GM23338 (cell line): ENCODE results near the gene COX4I1. TPM values are rescaled to one million over a fixed set of nuclear protein-coding genes. Genes with fewer than 3 reads are reported as not detected.

Experiments
- ATAC-seq: fragments of 200-7000 bp; cut with Tn5 transposase; 3 replicates; pipeline ENCODE4 v1.9.1; 2020
- DNase-seq: peaks from one replicate; pipeline ENCODE4 v3.0.0-alpha.2; 2015; ENCODE audit warnings: low spot score
- H2AFZ ChIP-seq: fragments of 200-600 bp; sonication (generic); 2 replicates; pipeline ENCODE4 v1.8.0; 2016; ENCODE audit warnings: antibody characterized with exemption, mild to moderate bottlenecking, moderate library complexity
- H3F3A ChIP-seq: fragments of 200-600 bp; sonication (generic); replicated peaks from 2 replicates; pipeline ENCODE4 v1.8.0; 2017; ENCODE audit warnings: antibody characterized with exemption, mixed run types, low read depth
- H3K27ac ChIP-seq: fragments of 200-600 bp; sonication (generic); 2 replicates; pipeline ENCODE4 v1.6.1; 2016; ENCODE audit warnings: low read depth
- H3K27me3 ChIP-seq: fragments of 200-600 bp; sonication (generic); 2 replicates; pipeline ENCODE4 v1.8.0; 2016; ENCODE audit warnings: mild to moderate bottlenecking, mixed run types, moderate library complexity; ENCODE audit not compliant: insufficient read depth
- H3K36me3 ChIP-seq: fragments of 200-600 bp; sonication (generic); 2 replicates; pipeline ENCODE4 v1.8.0; 2016; ENCODE audit warnings: mild to moderate bottlenecking; ENCODE audit not compliant: insufficient read depth
- H3K4me1 ChIP-seq: fragments of 200-600 bp; sonication (generic); 2 replicates; pipeline ENCODE4 v1.8.0; 2016; ENCODE audit warnings: mild to moderate bottlenecking, moderate library complexity; ENCODE audit not compliant: insufficient read depth
- H3K4me2 ChIP-seq: fragments of 200-600 bp; sonication (generic); 2 replicates; pipeline ENCODE4 v1.7.1; 2017; ENCODE audit warnings: mixed run types
- H3K4me3 ChIP-seq: fragments of 200-600 bp; sonication (generic); 2 replicates; pipeline ENCODE4 v1.6.1; 2016; ENCODE audit warnings: mixed run types
- H3K79me2 ChIP-seq: fragments of 200-600 bp; sonication (generic); replicated peaks from 2 replicates; pipeline ENCODE4 v1.8.0; 2017; ENCODE audit warnings: mild to moderate bottlenecking; ENCODE audit not compliant: insufficient read depth
- H3K9me2 ChIP-seq: fragments of 200-600 bp; sonication (generic); 2 replicates; pipeline ENCODE4 v1.8.0; 2017; ENCODE audit not compliant: insufficient read depth
- H4K20me1 ChIP-seq: fragments of 200-600 bp; sonication (generic); replicated peaks from 2 replicates; pipeline ENCODE4 v1.8.0; 2017; ENCODE audit warnings: mild to moderate bottlenecking; ENCODE audit not compliant: insufficient read depth
- H3K27ac Mint-ChIP-seq: 2 replicates; pipeline ENCODE4 v1.8.0; 2020; ENCODE audit warnings: inconsistent platforms, mild to moderate bottlenecking, moderate library complexity, mixed read lengths
- H3K27me3 Mint-ChIP-seq: 3 replicates; pipeline ENCODE4 v1.8.0; 2022; ENCODE audit warnings: low read depth, mild to moderate bottlenecking, moderate library complexity, mixed read lengths, inconsistent platforms; ENCODE audit not compliant: insufficient read depth, poor library complexity
- H3K36me3 Mint-ChIP-seq: 3 replicates; pipeline ENCODE4 v1.8.0; 2021; ENCODE audit warnings: low read depth, mild to moderate bottlenecking, inconsistent platforms, moderate library complexity, mixed read lengths
- H3K4me1 Mint-ChIP-seq: 3 replicates; pipeline ENCODE4 v1.8.0; 2020; ENCODE audit warnings: mild to moderate bottlenecking, inconsistent platforms, mixed read lengths
- H3K4me3 Mint-ChIP-seq: 3 replicates; pipeline ENCODE4 v1.8.0; 2021; ENCODE audit warnings: moderate library complexity, mild to moderate bottlenecking, inconsistent platforms, mixed read lengths
- H3K9me3 Mint-ChIP-seq: 3 replicates; pipeline ENCODE4 v1.8.0; 2020; ENCODE audit warnings: moderate library complexity, mild to moderate bottlenecking, inconsistent platforms, mixed read lengths
- CREB1 ChIP-seq: fragments of 250-450 bp; sonication (Bioruptor Pico); IDR thresholded peaks from 2 replicates; pipeline ENCODE4 v1.5.0; 2020; ENCODE audit warnings: low read depth, mild to moderate bottlenecking, moderate library complexity
- NANOG ChIP-seq: IDR thresholded peaks from 2 replicates; pipeline ENCODE4 v1.6.1; 2016; ENCODE audit warnings: antibody characterized with exemption, borderline replicate concordance
- ZNF114 ChIP-seq: fragments of 250-450 bp; sonication (Bioruptor Pico); IDR thresholded peaks from 2 replicates; pipeline ENCODE4 v1.5.0; 2020; ENCODE audit warnings: mild to moderate bottlenecking, moderate library complexity
- polyA plus RNA-seq: library from polyadenylated mRNA; unstranded; fragments of >200 nt; fragmentation: Nextera tagmentation; extraction: Ambion mirVana; gene quantifications from 2 replicates; pipeline ENCODE4 v1.2.1, GENCODE V29; 2016
- total RNA-seq: library from RNA; depleted of rRNA; stranded (reverse); fragments of >200 nt; shearing (Covaris generic); gene quantifications from 2 replicates; pipeline ENCODE4 v1.2.3, GENCODE V29; 2014
- TF ChIP-seq, protein P1 (sequence below), 2 experiments: fragments of 200-600 bp in 1 of 2; sonication (generic) in 1 of 2; conservative IDR thresholded peaks; 2 replicates each; pipeline versions ENCODE4 v1.5.1 to v1.6.1; 2016 to 2017; ENCODE audit warnings: antibody characterized with exemption in 2 of 2, low read depth in 2 of 2, mild to moderate bottlenecking in 2 of 2, moderate library complexity in 1 of 2
- TF ChIP-seq, protein P2 (sequence below): fragments of 250-450 bp; sonication (Bioruptor Pico); IDR thresholded peaks from 2 replicates; pipeline ENCODE4 v1.5.0; 2020; ENCODE audit warnings: mild to moderate bottlenecking, moderate library complexity
- TF ChIP-seq, protein P3 (sequence below): IDR thresholded peaks from 2 replicates; pipeline ENCODE4 v1.6.1; 2016; ENCODE audit warnings: antibody characterized with exemption

COX4I1 gene
- total and polyA plus RNA-seq, 2 experiments from 2014 or later = 329 to 1,008 TPM

- Histone ChIP-seq H4K20me1 (no peaks in the 10 kb centered on the region), H3K9me2 (no peaks in the 10 kb centered on the region), H3K36me3 (no peaks in the 10 kb centered on the region), H3K4me3 (no peak overlapping the region), H2AFZ (no peak overlapping the region), H3F3A (no peaks in the 10 kb centered on the region), H3K4me1 (no peaks in the 10 kb centered on the region), H3K27me3 (no peaks in the 10 kb centered on the region), H3K27ac (no peak overlapping the region), H3K79me2 (no peaks in the 10 kb centered on the region), H3K4me2 (no peak overlapping the region)
- Mint-ChIP-seq H3K9me3 (peaks cover 22% of the 10 kb centered on the region), H3K27me3 (peaks cover 10% of the 10 kb centered on the region), H3K36me3 (peaks cover 10% of the 10 kb centered on the region), H3K27ac (no peak overlapping the region), H3K4me3 (no peak overlapping the region), H3K4me1 (no peaks in the 10 kb centered on the region; the same call in 2 of the 3 replicates)
- ATAC-seq (no peak), DNase-seq (no peak)
- TF ChIP-seq, protein P1, sequence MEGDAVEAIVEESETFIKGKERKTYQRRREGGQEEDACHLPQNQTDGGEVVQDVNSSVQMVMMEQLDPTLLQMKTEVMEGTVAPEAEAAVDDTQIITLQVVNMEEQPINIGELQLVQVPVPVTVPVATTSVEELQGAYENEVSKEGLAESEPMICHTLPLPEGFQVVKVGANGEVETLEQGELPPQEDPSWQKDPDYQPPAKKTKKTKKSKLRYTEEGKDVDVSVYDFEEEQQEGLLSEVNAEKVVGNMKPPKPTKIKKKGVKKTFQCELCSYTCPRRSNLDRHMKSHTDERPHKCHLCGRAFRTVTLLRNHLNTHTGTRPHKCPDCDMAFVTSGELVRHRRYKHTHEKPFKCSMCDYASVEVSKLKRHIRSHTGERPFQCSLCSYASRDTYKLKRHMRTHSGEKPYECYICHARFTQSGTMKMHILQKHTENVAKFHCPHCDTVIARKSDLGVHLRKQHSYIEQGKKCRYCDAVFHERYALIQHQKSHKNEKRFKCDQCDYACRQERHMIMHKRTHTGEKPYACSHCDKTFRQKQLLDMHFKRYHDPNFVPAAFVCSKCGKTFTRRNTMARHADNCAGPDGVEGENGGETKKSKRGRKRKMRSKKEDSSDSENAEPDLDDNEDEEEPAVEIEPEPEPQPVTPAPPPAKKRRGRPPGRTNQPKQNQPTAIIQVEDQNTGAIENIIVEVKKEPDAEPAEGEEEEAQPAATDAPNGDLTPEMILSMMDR (conservative IDR thresholded peaks at IDR 0.05; ENCODE audit: low read depth in 2 of 2) = no peak
- no peak for TF ChIP-seq NANOG
- no peak for TF ChIP-seq CREB1 (CRISPR knock-in tag)
- no peak for TF ChIP-seq ZNF114 (CRISPR knock-in tag)
- TF ChIP-seq, protein P2, sequence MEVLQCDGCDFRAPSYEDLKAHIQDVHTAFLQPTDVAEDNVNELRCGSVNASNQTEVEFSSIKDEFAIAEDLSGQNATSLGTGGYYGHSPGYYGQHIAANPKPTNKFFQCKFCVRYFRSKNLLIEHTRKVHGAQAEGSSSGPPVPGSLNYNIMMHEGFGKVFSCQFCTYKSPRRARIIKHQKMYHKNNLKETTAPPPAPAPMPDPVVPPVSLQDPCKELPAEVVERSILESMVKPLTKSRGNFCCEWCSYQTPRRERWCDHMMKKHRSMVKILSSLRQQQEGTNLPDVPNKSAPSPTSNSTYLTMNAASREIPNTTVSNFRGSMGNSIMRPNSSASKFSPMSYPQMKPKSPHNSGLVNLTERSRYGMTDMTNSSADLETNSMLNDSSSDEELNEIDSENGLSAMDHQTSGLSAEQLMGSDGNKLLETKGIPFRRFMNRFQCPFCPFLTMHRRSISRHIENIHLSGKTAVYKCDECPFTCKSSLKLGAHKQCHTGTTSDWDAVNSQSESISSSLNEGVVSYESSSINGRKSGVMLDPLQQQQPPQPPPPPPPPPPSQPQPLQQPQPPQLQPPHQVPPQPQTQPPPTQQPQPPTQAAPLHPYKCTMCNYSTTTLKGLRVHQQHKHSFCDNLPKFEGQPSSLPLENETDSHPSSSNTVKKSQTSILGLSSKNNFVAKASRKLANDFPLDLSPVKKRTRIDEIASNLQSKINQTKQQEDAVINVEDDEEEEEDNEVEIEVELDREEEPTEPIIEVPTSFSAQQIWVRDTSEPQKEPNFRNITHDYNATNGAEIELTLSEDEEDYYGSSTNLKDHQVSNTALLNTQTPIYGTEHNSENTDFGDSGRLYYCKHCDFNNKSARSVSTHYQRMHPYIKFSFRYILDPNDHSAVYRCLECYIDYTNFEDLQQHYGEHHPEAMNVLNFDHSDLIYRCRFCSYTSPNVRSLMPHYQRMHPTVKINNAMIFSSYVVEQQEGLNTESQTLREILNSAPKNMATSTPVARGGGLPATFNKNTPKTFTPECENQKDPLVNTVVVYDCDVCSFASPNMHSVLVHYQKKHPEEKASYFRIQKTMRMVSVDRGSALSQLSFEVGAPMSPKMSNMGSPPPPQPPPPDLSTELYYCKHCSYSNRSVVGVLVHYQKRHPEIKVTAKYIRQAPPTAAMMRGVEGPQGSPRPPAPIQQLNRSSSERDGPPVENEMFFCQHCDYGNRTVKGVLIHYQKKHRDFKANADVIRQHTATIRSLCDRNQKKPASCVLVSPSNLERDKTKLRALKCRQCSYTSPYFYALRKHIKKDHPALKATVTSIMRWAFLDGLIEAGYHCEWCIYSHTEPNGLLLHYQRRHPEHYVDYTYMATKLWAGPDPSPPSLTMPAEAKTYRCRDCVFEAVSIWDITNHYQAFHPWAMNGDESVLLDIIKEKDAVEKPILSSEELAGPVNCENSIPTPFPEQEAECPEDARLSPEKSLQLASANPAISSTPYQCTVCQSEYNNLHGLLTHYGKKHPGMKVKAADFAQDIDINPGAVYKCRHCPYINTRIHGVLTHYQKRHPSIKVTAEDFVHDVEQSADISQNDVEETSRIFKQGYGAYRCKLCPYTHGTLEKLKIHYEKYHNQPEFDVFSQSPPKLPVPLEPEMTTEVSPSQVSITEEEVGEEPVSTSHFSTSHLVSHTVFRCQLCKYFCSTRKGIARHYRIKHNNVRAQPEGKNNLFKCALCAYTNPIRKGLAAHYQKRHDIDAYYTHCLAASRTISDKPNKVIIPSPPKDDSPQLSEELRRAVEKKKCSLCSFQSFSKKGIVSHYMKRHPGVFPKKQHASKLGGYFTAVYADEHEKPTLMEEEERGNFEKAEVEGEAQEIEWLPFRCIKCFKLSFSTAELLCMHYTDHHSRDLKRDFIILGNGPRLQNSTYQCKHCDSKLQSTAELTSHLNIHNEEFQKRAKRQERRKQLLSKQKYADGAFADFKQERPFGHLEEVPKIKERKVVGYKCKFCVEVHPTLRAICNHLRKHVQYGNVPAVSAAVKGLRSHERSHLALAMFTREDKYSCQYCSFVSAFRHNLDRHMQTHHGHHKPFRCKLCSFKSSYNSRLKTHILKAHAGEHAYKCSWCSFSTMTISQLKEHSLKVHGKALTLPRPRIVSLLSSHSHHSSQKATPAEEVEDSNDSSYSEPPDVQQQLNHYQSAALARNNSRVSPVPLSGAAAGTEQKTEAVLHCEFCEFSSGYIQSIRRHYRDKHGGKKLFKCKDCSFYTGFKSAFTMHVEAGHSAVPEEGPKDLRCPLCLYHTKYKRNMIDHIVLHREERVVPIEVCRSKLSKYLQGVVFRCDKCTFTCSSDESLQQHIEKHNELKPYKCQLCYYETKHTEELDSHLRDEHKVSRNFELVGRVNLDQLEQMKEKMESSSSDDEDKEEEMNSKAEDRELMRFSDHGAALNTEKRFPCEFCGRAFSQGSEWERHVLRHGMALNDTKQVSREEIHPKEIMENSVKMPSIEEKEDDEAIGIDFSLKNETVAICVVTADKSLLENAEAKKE (CRISPR knock-in tag) = no peak
- TF ChIP-seq, protein P3, sequence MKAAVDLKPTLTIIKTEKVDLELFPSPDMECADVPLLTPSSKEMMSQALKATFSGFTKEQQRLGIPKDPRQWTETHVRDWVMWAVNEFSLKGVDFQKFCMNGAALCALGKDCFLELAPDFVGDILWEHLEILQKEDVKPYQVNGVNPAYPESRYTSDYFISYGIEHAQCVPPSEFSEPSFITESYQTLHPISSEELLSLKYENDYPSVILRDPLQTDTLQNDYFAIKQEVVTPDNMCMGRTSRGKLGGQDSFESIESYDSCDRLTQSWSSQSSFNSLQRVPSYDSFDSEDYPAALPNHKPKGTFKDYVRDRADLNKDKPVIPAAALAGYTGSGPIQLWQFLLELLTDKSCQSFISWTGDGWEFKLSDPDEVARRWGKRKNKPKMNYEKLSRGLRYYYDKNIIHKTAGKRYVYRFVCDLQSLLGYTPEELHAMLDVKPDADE = no peak
These were observed 33.9 kb downstream of the COX4I1 start for GRCh38 chr16:85833219-85833920.
